Naive B cell (primary cell): ENCODE results near the gene RNF145. TPM values are rescaled to one million over a fixed set of nuclear protein-coding genes. Genes with fewer than 3 reads are reported as not detected.
A peak's percentile ranks its signal among the peaks of the same experiment; 100 is the strongest.

Source experiments
- ATAC-seq, 2 donors: fragments of 150-1000 bp; cut with Tn5 transposase; 2 replicates each; pipeline ENCODE4 v1.10.0; 2021; ENCODE audit warnings: low read depth in 2 of 2, mild to moderate bottlenecking in 2 of 2, moderate library complexity in 2 of 2
- DNase-seq: peaks from one replicate; pipeline ENCODE4 v3.0.0; 2022
- H3K27ac Mint-ChIP-seq, 6 donors: one replicate each; pipeline ENCODE4 v1.8.0; 2020 to 2022; ENCODE audit warnings: mild to moderate bottlenecking in 6 of 6, mixed read lengths in 6 of 6, moderate library complexity in 5 of 6, inconsistent platforms in 2 of 6
- H3K27me3 Mint-ChIP-seq, 3 donors: one replicate each; pipeline ENCODE4 v1.8.0; 2021 to 2022; ENCODE audit warnings: mixed read lengths in 3 of 3, mild to moderate bottlenecking in 1 of 3
- H3K36me3 Mint-ChIP-seq, 2 donors: one replicate each; pipeline ENCODE4 v1.8.0; 2020 to 2022; ENCODE audit warnings: mixed read lengths in 2 of 2, inconsistent platforms in 1 of 2, mild to moderate bottlenecking in 1 of 2
- H3K4me1 Mint-ChIP-seq, 3 donors: one replicate each; pipeline ENCODE4 v1.8.0; 2020 to 2022; ENCODE audit warnings: mixed read lengths in 3 of 3, inconsistent platforms in 1 of 3, mild to moderate bottlenecking in 1 of 3, moderate library complexity in 1 of 3
- H3K4me3 Mint-ChIP-seq, 8 donors: one replicate each; pipeline ENCODE4 v1.8.0; 2020 to 2022; ENCODE audit warnings: mild to moderate bottlenecking in 8 of 8, mixed read lengths in 8 of 8, moderate library complexity in 8 of 8, inconsistent platforms in 2 of 8
- H3K9me3 Mint-ChIP-seq, 7 donors: one replicate each; pipeline ENCODE4 v1.8.0; 2020 to 2022; ENCODE audit warnings: mixed read lengths in 7 of 7, mild to moderate bottlenecking in 5 of 7, inconsistent platforms in 2 of 7, moderate library complexity in 1 of 7
- polyA plus RNA-seq, 6 donors: library from polyadenylated mRNA; unstranded; fragments of 300-500 nt; fragmentation: Illumina TruSeq; gene quantifications; one replicate each; pipeline ENCODE4 v1.2.3, GENCODE V29; 2021; ENCODE audit warnings: low read depth in 6 of 6

Gene RNF145
- polyA plus RNA-seq, 6 donors from 2014 or later = 8.8 to 14.4 (median 10.4) TPM

GRCh38 chr5:159199225-159199624, 10.1 kb downstream of the RNF145 start:
- DNase-seq (no peak), ATAC-seq (no peak)
- H3K4me3 Mint-ChIP-seq = peak overlapping the region in 7 of 8 donors; percentile 4 to 74 (median 64)
- peaks cover 12 to 22% of the 10 kb centered on the region in 2 donors for H3K36me3 Mint-ChIP-seq
- no peaks in the 10 kb centered on the region for H3K9me3 Mint-ChIP-seq
- H3K27me3 Mint-ChIP-seq = no peaks in the 10 kb centered on the region
- H3K4me1 Mint-ChIP-seq = peaks cover 49 to 59% (median 52%) of the 10 kb centered on the region in 3 donors
- H3K27ac Mint-ChIP-seq = peak overlapping the region; percentile 9 to 96 (median 75)

- peak; percentile 100 for ATAC-seq
- no peaks in the 10 kb centered on the region for H3K9me3 Mint-ChIP-seq
- peak; percentile 74 for DNase-seq
- H3K4me3 Mint-ChIP-seq = peak overlapping the region; percentile 50 to 80 (median 66)
- H3K36me3 Mint-ChIP-seq = peaks cover 12 to 24% of the 10 kb centered on the region in 2 donors
- H3K4me1 Mint-ChIP-seq = peaks cover 49 to 53% (median 52%) of the 10 kb centered on the region in 3 donors
- no peaks in the 10 kb centered on the region for H3K27me3 Mint-ChIP-seq
- peak overlapping the region; percentile 9 to 92 (median 77) for H3K27ac Mint-ChIP-seq
Measured at GRCh38 chr5:159198063-159199036, 11.0 kb downstream of the RNF145 start.

- DNase-seq (no peak), ATAC-seq (no peak)
- H3K36me3 Mint-ChIP-seq = peaks cover 12 to 30% of the 10 kb centered on the region in 2 donors
- H3K27me3 Mint-ChIP-seq = no peaks in the 10 kb centered on the region
- peaks cover 50 to 58% (median 52%) of the 10 kb centered on the region in 3 donors for H3K4me1 Mint-ChIP-seq
- H3K9me3 Mint-ChIP-seq = no peaks in the 10 kb centered on the region
- peak overlapping the region in 2 of 6 donors; percentile 19 to 72 for H3K27ac Mint-ChIP-seq
- peak overlapping the region in 1 of 8 donors; percentile 11 for H3K4me3 Mint-ChIP-seq
Measured at GRCh38 chr5:159195775-159196174, 13.6 kb downstream of the RNF145 start.

GRCh38 chr5:159190170-159190569, 19.2 kb downstream of the RNF145 start:
- Mint-ChIP-seq H3K4me1 (peaks cover 13 to 28% (median 16%) of the 10 kb centered on the region in 3 donors), H3K27ac (no peak overlapping the region), H3K36me3 (peaks cover 0 to 13% of the 10 kb centered on the region in 2 donors), H3K27me3 (no peaks in the 10 kb centered on the region), H3K9me3 (no peaks in the 10 kb centered on the region), H3K4me3 (no peak overlapping the region)
- ATAC-seq (no peak), DNase-seq (no peak)

GRCh38 chr5:159189310-159189709, 20.0 kb downstream of the RNF145 start:
- ATAC-seq (no peak), DNase-seq (no peak)
- H3K27me3 Mint-ChIP-seq = no peaks in the 10 kb centered on the region
- H3K4me1 Mint-ChIP-seq = peaks cover 16 to 35% (median 17%) of the 10 kb centered on the region in 3 donors
- no peaks in the 10 kb centered on the region for H3K9me3 Mint-ChIP-seq
- H3K36me3 Mint-ChIP-seq = peaks cover 0 to 7% of the 10 kb centered on the region in 2 donors
- peak overlapping the region in 1 of 8 donors; percentile 51 for H3K4me3 Mint-ChIP-seq
- H3K27ac Mint-ChIP-seq = no peak overlapping the region

GRCh38 chr5:159187719-159188118, 21.6 kb downstream of the RNF145 start:
- peak overlapping the region; percentile 7 to 88 (median 62) for H3K27ac Mint-ChIP-seq
- ATAC-seq (peak; percentile 86 to 94), DNase-seq (peak; percentile 28)
- no peaks in the 10 kb centered on the region for H3K36me3 Mint-ChIP-seq
- no peaks in the 10 kb centered on the region for H3K9me3 Mint-ChIP-seq
- H3K4me3 Mint-ChIP-seq = peak overlapping the region in 5 of 8 donors; percentile 25 to 60 (median 43)
- peaks cover 12 to 32% (median 17%) of the 10 kb centered on the region in 3 donors for H3K4me1 Mint-ChIP-seq
- H3K27me3 Mint-ChIP-seq = no peaks in the 10 kb centered on the region

- peaks cover 0 to under 1% of the 10 kb centered on the region in 2 donors for H3K36me3 Mint-ChIP-seq
- no peak overlapping the region for H3K4me3 Mint-ChIP-seq
- ATAC-seq (no peak), DNase-seq (no peak)
- peaks cover 20 to 40% (median 27%) of the 10 kb centered on the region in 3 donors for H3K4me1 Mint-ChIP-seq
- no peaks in the 10 kb centered on the region for H3K27me3 Mint-ChIP-seq
- H3K27ac Mint-ChIP-seq = peak overlapping the region in 2 of 6 donors; percentile 26 to 83
- no peaks in the 10 kb centered on the region for H3K9me3 Mint-ChIP-seq
Measured at GRCh38 chr5:159186319-159186718, 23.0 kb downstream of the RNF145 start.

DNA sequence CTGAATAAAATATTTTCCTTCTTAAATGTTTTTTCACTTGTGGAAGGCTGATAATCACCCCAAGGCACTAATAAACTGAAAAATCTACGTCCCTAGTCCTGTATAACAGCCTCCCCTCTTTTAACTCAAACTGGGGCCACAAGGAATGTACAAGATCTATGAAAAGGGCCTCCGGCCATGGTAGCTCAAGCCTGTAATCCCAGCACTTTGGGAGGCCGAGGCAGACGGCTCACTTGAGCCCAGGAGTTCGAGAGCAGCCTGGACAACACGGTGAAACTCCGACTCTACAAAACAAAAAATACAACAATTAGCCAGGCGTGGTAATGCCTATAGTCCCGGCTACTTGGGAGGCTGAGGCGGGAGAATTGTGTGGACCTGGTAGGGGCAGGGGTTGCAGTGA, 23.6 kb downstream of the RNF145 start:
- ATAC-seq = no peak
- H3K4me1 Mint-ChIP-seq = peaks cover 26 to 46% (median 33%) of the 10 kb centered on the region in 3 donors

DNA sequence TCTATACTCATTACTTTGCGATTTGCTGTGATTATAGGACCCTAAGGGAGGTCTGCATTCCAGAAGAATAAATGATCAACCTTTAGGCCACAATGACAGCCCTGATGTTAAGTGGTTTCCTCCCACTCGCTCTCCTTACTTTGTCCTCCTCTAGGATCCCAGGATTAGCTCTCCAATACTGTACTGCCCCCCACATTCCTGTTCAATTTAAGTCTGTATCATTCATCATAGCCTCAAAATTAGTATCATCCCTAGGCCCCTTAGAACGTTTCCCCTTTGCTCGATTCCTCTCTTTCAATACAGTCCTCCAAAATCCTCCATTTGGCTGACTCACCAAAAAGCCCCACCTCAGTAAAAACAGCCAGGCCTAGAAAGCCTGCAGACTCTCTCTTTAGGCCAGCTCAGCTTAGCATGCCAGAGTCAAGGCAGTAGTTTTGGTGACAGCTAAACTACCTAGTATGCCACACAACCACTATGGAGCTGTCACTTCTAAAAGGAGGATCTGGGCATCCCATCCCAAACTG, 24.4 kb downstream of the RNF145 start:
- no peaks in the 10 kb centered on the region for H3K9me3 Mint-ChIP-seq
- peak overlapping the region in 4 of 6 donors; percentile 6 to 60 (median 38) for H3K27ac Mint-ChIP-seq
- peak overlapping the region in 1 of 8 donors; percentile 3 for H3K4me3 Mint-ChIP-seq
- peaks cover 0 to 3% of the 10 kb centered on the region in 2 donors for H3K36me3 Mint-ChIP-seq
- no peak for DNase-seq
- no peaks in the 10 kb centered on the region for H3K27me3 Mint-ChIP-seq
- H3K4me1 Mint-ChIP-seq = peaks cover 31 to 54% (median 41%) of the 10 kb centered on the region in 3 donors
- ATAC-seq = no peak

More for the DNA sequence above, 23.6 kb downstream of the RNF145 start:
- H3K9me3 Mint-ChIP-seq = no peaks in the 10 kb centered on the region
- no peak overlapping the region for H3K4me3 Mint-ChIP-seq
- no peak for DNase-seq
- peaks cover 0 to 3% of the 10 kb centered on the region in 2 donors for H3K36me3 Mint-ChIP-seq
- H3K27me3 Mint-ChIP-seq = no peaks in the 10 kb centered on the region
- H3K27ac Mint-ChIP-seq = peak overlapping the region in 1 of 6 donors; percentile 26

- H3K4me1 Mint-ChIP-seq = peaks cover 31 to 61% (median 43%) of the 10 kb centered on the region in 3 donors
- peaks cover 0 to 3% of the 10 kb centered on the region in 2 donors for H3K36me3 Mint-ChIP-seq
- no peak overlapping the region for H3K4me3 Mint-ChIP-seq
- ATAC-seq (no peak), DNase-seq (no peak)
- no peaks in the 10 kb centered on the region for H3K9me3 Mint-ChIP-seq
- H3K27me3 Mint-ChIP-seq = no peaks in the 10 kb centered on the region
- peak overlapping the region in 1 of 6 donors; percentile 30 for H3K27ac Mint-ChIP-seq
Measured at GRCh38 chr5:159184236-159184635, 25.1 kb downstream of the RNF145 start.

GRCh38 chr5:159183247-159183646, 26.1 kb downstream of the RNF145 start:
- Mint-ChIP-seq H3K27ac (peak overlapping the region in 1 of 6 donors; percentile 24), H3K27me3 (no peaks in the 10 kb centered on the region), H3K4me3 (no peak overlapping the region), H3K36me3 (peaks cover 0 to 3% of the 10 kb centered on the region in 2 donors), H3K4me1 (peaks cover 31 to 62% (median 43%) of the 10 kb centered on the region in 3 donors), H3K9me3 (no peaks in the 10 kb centered on the region)
- ATAC-seq (no peak), DNase-seq (no peak)

DNA sequence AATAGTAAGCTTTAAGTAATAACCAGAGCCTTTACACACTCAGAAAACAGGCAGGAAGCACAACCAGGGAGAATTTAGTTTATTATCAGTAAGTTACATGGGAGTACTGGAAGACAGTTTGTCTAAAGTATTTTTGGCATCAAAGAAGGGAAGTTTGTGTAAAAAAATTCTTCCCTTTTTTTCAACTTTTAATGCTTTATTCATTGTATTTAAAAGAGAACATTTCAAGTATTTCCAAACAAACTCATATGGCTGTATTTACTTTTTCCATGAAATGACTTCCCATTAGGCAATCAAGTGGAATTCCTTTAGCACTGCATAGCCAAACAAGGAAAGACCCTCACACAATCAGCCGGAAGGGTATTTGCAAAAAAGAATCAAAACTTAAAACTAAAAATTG, 26.7 kb downstream of the RNF145 start:
- no peaks in the 10 kb centered on the region for H3K27me3 Mint-ChIP-seq
- H3K9me3 Mint-ChIP-seq = no peaks in the 10 kb centered on the region
- peaks cover 28 to 56% (median 38%) of the 10 kb centered on the region in 3 donors for H3K4me1 Mint-ChIP-seq
- peaks cover 0 to 3% of the 10 kb centered on the region in 2 donors for H3K36me3 Mint-ChIP-seq
- DNase-seq (no peak), ATAC-seq (no peak)
- peak overlapping the region in 2 of 6 donors; percentile 7 to 70 for H3K27ac Mint-ChIP-seq
- no peak overlapping the region for H3K4me3 Mint-ChIP-seq

GRCh38 chr5:159181651-159182050, 27.7 kb downstream of the RNF145 start:
- H3K27ac Mint-ChIP-seq = peak overlapping the region in 5 of 6 donors; percentile 71 to 89 (median 85)
- peaks cover 0 to 3% of the 10 kb centered on the region in 2 donors for H3K36me3 Mint-ChIP-seq
- no peaks in the 10 kb centered on the region for H3K27me3 Mint-ChIP-seq
- peak overlapping the region in 1 of 8 donors; percentile 21 for H3K4me3 Mint-ChIP-seq
- no peaks in the 10 kb centered on the region for H3K9me3 Mint-ChIP-seq
- peaks cover 25 to 52% (median 35%) of the 10 kb centered on the region in 3 donors for H3K4me1 Mint-ChIP-seq
- ATAC-seq = no peak
- no peak for DNase-seq
